Femur (tissue), 1 donor: ENCODE data around the gene SLC24A4.

ENCODE experiments used
- DNase-seq: peaks from one replicate; pipeline ENCODE4 v3.0.0-alpha.2; 2017

SLC24A4 gene

GRCh38 chr14:92460541-92460915 lies 137.6 kb downstream of the SLC24A4 start:
- DNase-seq: no peak

- DNase-seq: no peak
Measured at GRCh38 chr14:92460916-92461579, 138.1 kb downstream of the SLC24A4 start.

GRCh38 chr14:92461891-92462290 lies 138.9 kb downstream of the SLC24A4 start:
- DNase-seq: no peak

- no peak for DNase-seq
Measured at GRCh38 chr14:92462568-92462967, 139.6 kb downstream of the SLC24A4 start.

- no peak for DNase-seq
Measured at GRCh38 chr14:92463141-92463540, 140.2 kb downstream of the SLC24A4 start.

- DNase-seq: no peak
Measured at GRCh38 chr14:92464156-92464555, 141.2 kb downstream of the SLC24A4 start.

- no peak for DNase-seq
Measured at GRCh38 chr14:92464716-92465115, 141.8 kb downstream of the SLC24A4 start.

- DNase-seq: no peak
Measured at GRCh38 chr14:92465353-92466055, 142.5 kb downstream of the SLC24A4 start.

GRCh38 chr14:92466059-92466458 lies 143.1 kb downstream of the SLC24A4 start:
- no peak for DNase-seq

- no peak for DNase-seq
Measured at GRCh38 chr14:92469515-92469914, 146.6 kb downstream of the SLC24A4 start.

- no peak for DNase-seq
Measured at GRCh38 chr14:92470215-92470614, 147.2 kb downstream of the SLC24A4 start.

- no peak for DNase-seq
Measured at GRCh38 chr14:92470811-92471210, 147.8 kb downstream of the SLC24A4 start.

- DNase-seq: no peak
Measured at GRCh38 chr14:92471919-92472318, 149.0 kb downstream of the SLC24A4 start.

GRCh38 chr14:92472860-92473259 lies 149.9 kb downstream of the SLC24A4 start:
- DNase-seq: no peak

- DNase-seq: no peak
Measured at GRCh38 chr14:92473261-92473968, 150.4 kb downstream of the SLC24A4 start.

GRCh38 chr14:92473969-92474535 lies 151.1 kb downstream of the SLC24A4 start:
- no peak for DNase-seq

GRCh38 chr14:92475037-92475436 lies 152.1 kb downstream of the SLC24A4 start:
- DNase-seq: no peak

GRCh38 chr14:92475451-92476187 lies 152.7 kb downstream of the SLC24A4 start:
- DNase-seq: no peak

- no peak for DNase-seq
Measured at GRCh38 chr14:92480856-92481255, 157.9 kb downstream of the SLC24A4 start.

- no peak for DNase-seq
Measured at GRCh38 chr14:92481386-92481785, 158.4 kb downstream of the SLC24A4 start.

- DNase-seq: no peak
Measured at GRCh38 chr14:92481811-92482555, 159.0 kb downstream of the SLC24A4 start.
